SH-SY5Y (cell line): ENCODE data around the gene ID3.

Source experiments
- GATA2 ChIP-seq: IDR thresholded peaks from 2 replicates; pipeline ENCODE4 v1.6.1; 2011; ENCODE audit warnings: mild to moderate bottlenecking, low read depth, low read length
- GATA3 ChIP-seq: IDR thresholded peaks from 2 replicates; pipeline ENCODE4 v1.6.1; 2011; ENCODE audit warnings: low read depth, mild to moderate bottlenecking, low read length, moderate library complexity

The ID3 gene

DNA sequence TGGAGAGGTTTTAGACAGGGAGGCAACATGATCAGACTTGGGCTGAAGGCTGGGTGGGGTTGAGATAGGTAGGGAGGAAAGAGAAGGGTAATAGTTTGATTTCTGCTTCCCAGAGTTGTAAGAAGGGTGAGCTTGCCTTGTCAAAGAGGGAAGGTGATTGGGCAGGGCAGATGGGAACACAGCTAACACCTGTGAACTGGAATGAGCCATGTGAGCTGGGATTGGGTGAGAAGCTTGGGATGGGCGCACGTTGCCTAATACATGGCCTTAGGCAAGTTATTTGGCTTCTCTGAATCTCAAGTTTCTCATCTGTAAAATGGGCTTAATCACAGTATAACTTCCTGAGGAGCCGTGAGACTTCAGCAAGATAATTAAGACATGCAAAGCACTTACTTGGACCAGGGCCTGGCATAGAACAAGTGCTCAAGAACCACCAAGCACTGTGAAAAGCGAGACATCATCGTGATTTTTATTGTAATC, 33.8 kb upstream of the ID3 start:
- TF ChIP-seq GATA3 (no peak), GATA2 (no peak)

GRCh38 chr1:23592209-23592892, 33.0 kb upstream of the ID3 start:
- TF ChIP-seq GATA2 (no peak), GATA3 (no peak)

GRCh38 chr1:23591460-23592208, 32.3 kb upstream of the ID3 start:
- no peak for TF ChIP-seq GATA3
- TF ChIP-seq GATA2 = no peak

- TF ChIP-seq GATA3 (no peak), GATA2 (no peak)
Observed at GRCh38 chr1:23590058-23590783, 30.9 kb upstream of the ID3 start.

DNA sequence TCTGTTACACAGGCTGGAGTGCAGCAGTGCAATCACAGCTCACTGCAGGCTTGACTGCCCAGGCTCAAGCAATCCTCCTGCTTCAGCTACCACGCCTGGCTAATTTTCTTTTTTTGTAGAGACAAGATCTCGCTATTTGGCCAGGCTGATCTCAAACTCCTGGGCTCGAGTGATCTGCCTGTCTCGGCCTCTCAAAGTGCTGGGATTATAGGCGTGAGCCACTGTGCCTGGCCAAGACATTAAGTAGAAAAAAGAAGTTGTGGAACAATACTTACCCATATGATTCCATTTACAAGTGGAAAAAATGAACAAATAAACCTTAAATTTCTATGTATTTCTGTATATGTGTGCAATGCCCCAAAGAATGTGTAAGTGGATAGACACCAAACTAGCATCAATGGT, 30.3 kb upstream of the ID3 start:
- TF ChIP-seq GATA2 = no peak
- TF ChIP-seq GATA3 = no peak

DNA sequence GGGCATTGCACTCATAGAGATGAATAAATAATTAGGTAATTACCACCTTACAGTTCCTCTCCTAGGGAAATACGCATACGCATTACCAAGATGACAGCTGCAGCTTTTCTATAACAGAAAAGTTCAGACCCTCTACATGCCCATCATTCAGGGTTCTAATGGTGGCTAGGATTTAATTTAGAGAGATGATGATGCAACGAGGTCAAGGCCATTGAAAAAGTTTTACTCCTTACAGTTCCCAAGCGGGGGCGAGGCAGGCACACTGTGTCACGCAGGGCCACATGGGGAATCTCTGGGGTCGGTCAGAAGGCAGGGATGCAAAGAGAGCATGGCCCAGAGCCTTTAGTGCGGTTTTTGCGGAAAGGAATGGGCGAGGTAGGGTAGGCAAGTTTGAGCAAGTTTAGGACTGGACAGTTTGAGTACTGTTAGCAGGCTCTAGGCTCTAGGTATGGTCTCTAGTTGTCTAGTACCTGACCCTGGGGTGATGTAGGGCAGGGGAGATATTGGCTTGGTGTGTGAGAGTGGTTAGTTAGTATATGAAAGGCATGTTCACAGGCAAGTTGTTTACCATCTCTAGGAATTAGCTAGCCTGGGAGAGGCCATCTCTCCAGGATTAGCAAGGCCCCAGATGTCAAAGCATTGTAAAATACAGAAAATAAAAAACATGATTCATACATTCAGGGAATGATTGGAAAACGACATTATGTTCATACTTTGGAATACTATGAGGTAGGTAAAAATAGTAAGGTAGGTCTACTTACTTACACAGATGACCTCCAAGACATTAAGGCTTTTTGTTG, 29.6 kb upstream of the ID3 start:
- no peak for TF ChIP-seq GATA2
- no peak for TF ChIP-seq GATA3

GRCh38 chr1:23585321-23586022, 26.2 kb upstream of the ID3 start:
- TF ChIP-seq GATA3 (no peak), GATA2 (no peak)

DNA sequence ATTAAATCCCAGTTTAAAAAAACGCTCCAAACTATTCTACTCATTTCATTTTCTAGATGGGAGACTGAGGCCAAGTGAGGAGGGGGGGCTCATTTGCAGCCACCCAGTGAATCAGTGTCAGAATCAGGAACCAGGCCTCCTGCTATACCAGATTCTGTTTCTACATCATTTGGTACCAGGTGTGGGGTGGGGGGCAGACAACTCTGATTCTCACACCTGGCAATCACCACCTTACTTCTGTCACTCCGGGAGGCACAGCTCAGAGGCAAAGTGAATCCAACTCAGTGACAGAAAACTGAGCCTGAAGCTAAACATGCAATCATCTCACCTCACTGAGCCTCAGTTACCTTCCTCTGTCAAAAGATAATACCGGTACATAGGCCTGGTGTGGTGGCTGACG, 23.5 kb upstream of the ID3 start:
- TF ChIP-seq GATA3 = no peak
- no peak for TF ChIP-seq GATA2

- TF ChIP-seq GATA2 (no peak), GATA3 (no peak)
Observed at GRCh38 chr1:23581219-23581618, 21.9 kb upstream of the ID3 start.

DNA sequence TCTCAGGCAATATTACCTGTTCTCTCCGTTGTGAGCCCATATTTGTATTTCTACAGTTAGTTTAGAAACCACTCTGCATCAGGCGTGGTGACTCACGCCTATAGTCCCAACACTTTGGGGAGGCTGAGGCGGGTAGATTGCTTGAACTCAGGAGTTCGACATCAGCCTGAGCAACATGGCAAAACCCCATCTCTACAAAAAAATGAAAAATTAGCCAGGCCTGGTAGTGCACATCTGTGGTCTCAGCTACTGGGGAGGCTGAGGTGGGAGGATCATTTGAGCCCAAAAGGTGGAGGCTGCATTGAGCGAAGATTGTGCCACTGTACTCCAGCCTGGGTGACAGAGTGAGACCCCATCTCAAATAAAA, 19.7 kb upstream of the ID3 start:
- TF ChIP-seq GATA3 = no peak
- no peak for TF ChIP-seq GATA2

DNA sequence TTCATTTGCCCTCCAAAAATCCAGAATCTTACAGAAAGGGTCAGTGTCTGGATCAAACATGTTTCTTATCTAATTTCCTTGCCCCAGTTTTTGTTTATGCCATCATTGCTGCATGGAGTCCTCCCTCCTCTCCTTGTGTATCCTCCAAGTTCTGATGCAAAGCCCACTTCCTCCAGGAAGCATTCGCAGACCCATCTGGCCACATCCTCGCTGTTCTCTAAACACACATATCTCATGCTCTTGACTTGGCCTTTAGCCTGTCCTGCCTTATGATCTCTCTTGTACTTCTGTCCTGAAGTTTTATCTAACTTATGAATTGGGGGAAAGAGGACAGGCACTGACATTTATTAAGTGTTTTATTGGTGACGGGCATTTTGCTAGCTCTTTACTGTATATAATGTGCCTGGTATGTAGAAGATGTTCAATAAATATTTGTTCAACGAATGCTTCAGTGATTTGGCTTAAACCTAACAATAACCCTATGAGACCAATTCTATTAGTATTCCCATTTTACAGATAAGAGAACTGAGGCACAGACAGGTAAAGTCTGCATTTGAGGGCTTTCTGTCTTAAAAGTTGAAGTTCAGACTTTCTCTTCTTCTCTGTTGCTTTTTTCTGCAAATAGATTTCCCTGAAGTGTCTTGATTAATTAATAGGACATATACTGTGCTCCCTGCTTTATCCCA, 19.2 kb upstream of the ID3 start:
- TF ChIP-seq GATA2 = no peak
- TF ChIP-seq GATA3 = no peak

GRCh38 chr1:23577056-23578004, 18.0 kb upstream of the ID3 start:
- TF ChIP-seq GATA2 (no peak), GATA3 (no peak)
